ENCODE results near the gene WDR49. TPM values are rescaled to one million over a fixed set of nuclear protein-coding genes. Genes with fewer than 3 reads are reported as not detected.

The WDR49 gene
- total and polyA plus RNA-seq, 4 donors: 1.4 to 33.9 (median 9.8) TPM

DNA sequence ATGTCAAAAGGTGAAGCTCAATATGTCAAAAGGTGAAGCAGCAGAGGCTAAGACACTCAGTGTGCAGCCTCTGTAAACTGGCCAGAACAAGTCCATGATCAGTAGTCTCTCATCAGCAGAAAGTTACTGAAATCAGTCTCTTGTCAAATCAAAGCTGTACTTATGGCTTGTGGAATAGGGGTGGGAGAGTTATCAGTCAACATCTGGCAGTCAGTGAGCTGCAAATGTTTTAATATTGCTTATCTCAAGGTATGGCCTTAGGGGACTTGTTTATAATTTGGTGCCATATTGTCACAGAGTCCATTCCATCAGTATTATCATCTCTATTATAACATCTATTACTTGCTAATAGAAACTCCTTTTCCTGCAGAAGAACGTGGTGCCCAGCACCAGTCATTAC lies 14.9 kb upstream of the WDR49 start:
- WGBS, 2 donors: 83 to 94% methylated on average over 1 of the region's 1 CpG
- Histone ChIP-seq H3K36me3 (ENCODE audit: control insufficient read depth in 4 of 4, insufficient read depth in 4 of 4, low read length in 4 of 4) (peaks cover 0 to 3% (median 2%) of the 10 kb centered on the region in 4 donors), H3K9ac (ENCODE audit: insufficient read depth in 1 of 2, low read length in 2 of 2) (no peak overlapping the region), H3K4me1 (ENCODE audit: control insufficient read depth in 5 of 5, insufficient read depth in 5 of 5, low read length in 5 of 5) (peaks cover 0 to 5% (median 0%) of the 10 kb centered on the region in 5 donors), H3K4me3 (no peak overlapping the region), H3K27me3 (ENCODE audit: control insufficient read depth in 3 of 3, insufficient read depth in 3 of 3, low read length in 2 of 3) (no peaks in the 10 kb centered on the region), H3K9me3 (ENCODE audit: control insufficient read depth in 4 of 4, insufficient read depth in 3 of 4, low read length in 3 of 4) (peaks cover 0 to 3% (median 0%) of the 10 kb centered on the region in 4 donors), H3K27ac (ENCODE audit: low read depth in 1 of 2, low read length in 1 of 2) (no peak overlapping the region)
- DNase-seq: no peak
- TF ChIP-seq, protein P1, sequence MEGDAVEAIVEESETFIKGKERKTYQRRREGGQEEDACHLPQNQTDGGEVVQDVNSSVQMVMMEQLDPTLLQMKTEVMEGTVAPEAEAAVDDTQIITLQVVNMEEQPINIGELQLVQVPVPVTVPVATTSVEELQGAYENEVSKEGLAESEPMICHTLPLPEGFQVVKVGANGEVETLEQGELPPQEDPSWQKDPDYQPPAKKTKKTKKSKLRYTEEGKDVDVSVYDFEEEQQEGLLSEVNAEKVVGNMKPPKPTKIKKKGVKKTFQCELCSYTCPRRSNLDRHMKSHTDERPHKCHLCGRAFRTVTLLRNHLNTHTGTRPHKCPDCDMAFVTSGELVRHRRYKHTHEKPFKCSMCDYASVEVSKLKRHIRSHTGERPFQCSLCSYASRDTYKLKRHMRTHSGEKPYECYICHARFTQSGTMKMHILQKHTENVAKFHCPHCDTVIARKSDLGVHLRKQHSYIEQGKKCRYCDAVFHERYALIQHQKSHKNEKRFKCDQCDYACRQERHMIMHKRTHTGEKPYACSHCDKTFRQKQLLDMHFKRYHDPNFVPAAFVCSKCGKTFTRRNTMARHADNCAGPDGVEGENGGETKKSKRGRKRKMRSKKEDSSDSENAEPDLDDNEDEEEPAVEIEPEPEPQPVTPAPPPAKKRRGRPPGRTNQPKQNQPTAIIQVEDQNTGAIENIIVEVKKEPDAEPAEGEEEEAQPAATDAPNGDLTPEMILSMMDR (IDR thresholded peaks at IDR 0.05; ENCODE audit: control extremely low read depth, extremely low read depth): no peak
- no peak for ATAC-seq (ENCODE audit: insufficient read depth, low FRiP score)

DNA sequence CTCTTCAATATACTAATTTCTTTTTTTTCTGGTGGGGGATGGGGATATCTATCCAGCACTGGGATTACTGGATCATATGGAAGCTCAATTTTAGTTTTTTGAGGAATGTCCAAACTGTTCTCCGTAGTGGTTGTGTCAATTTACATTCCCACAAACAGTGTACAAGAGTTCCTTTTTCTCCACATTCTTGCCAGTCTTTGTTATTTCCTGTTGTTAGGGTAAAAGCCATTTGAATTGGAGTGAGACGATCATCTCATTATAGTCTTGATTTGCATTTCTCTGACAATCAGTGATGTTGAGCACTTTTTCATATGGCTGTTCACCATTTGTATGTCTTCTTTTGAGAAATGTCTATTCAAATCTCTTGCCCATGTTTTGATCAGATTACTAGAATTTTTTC lies 12.8 kb upstream of the WDR49 start:
- no peaks in the 10 kb centered on the region for H3K9me3 ChIP-seq (ENCODE audit: control insufficient read depth in 4 of 4, insufficient read depth in 3 of 4, low read length in 3 of 4)
- H3K4me3 ChIP-seq: no peak overlapping the region
- DNase-seq: no peak
- no peak for ATAC-seq (ENCODE audit: insufficient read depth, low FRiP score)
- no peak overlapping the region for H3K9ac ChIP-seq (ENCODE audit: insufficient read depth in 1 of 2, low read length in 2 of 2)
- 79 to 81% methylated on average over 2 of the region's 2 CpGs for WGBS, 2 donors
- no peaks in the 10 kb centered on the region for H3K27me3 ChIP-seq (ENCODE audit: control insufficient read depth in 3 of 3, insufficient read depth in 3 of 3, low read length in 2 of 3)
- peaks cover 0 to 5% (median 2%) of the 10 kb centered on the region in 5 donors for H3K4me1 ChIP-seq (ENCODE audit: control insufficient read depth in 5 of 5, insufficient read depth in 5 of 5, low read length in 5 of 5)
- no peak overlapping the region for H3K27ac ChIP-seq (ENCODE audit: low read depth in 1 of 2, low read length in 1 of 2)
- H3K36me3 ChIP-seq (ENCODE audit: control insufficient read depth in 4 of 4, insufficient read depth in 4 of 4, low read length in 4 of 4): peaks cover 0 to 1% (median 0%) of the 10 kb centered on the region in 4 donors
- TF ChIP-seq, protein P1 (IDR thresholded peaks at IDR 0.05; ENCODE audit: control extremely low read depth, extremely low read depth): no peak

DNA sequence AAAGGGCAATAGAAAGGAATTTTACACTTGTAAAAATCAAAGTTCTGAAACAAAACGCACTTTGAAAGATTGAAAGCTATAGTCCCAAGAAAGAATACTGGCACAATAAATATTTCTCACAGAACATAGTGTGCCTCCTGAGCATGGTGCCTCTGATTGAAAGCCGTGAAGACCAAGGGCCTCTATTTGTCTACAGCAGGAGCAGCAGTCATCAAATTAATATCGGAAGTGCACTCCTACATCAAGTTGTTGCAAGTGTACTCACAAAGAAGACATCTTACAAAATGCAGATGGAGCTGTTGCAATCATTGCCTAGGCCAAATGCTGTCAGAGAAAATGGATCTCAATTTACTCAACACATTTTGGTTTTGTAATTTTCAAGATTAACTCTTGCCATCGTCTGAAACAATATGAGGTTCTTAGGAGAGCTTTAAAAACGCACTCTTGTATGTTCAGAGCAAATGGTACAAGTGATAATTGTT lies 9.2 kb upstream of the WDR49 start:
- Histone ChIP-seq H3K9me3 (ENCODE audit: control insufficient read depth in 4 of 4, insufficient read depth in 3 of 4, low read length in 3 of 4) (no peaks in the 10 kb centered on the region), H3K4me1 (ENCODE audit: control insufficient read depth in 5 of 5, insufficient read depth in 5 of 5, low read length in 5 of 5) (peaks cover 0 to 3% (median 0%) of the 10 kb centered on the region in 5 donors), H3K27me3 (ENCODE audit: control insufficient read depth in 3 of 3, insufficient read depth in 3 of 3, low read length in 2 of 3) (no peaks in the 10 kb centered on the region), H3K9ac (ENCODE audit: insufficient read depth in 1 of 2, low read length in 2 of 2) (no peak overlapping the region), H3K4me3 (no peak overlapping the region), H3K27ac (ENCODE audit: low read depth in 1 of 2, low read length in 1 of 2) (no peak overlapping the region), H3K36me3 (ENCODE audit: control insufficient read depth in 4 of 4, insufficient read depth in 4 of 4, low read length in 4 of 4) (no peaks in the 10 kb centered on the region)
- no peak for ATAC-seq (ENCODE audit: insufficient read depth, low FRiP score)
- 77 to 78% methylated on average over 5 of the region's 5 CpGs for WGBS, 2 donors
- TF ChIP-seq, protein P1 (IDR thresholded peaks at IDR 0.05; ENCODE audit: control extremely low read depth, extremely low read depth): no peak
- DNase-seq: no peak

DNA sequence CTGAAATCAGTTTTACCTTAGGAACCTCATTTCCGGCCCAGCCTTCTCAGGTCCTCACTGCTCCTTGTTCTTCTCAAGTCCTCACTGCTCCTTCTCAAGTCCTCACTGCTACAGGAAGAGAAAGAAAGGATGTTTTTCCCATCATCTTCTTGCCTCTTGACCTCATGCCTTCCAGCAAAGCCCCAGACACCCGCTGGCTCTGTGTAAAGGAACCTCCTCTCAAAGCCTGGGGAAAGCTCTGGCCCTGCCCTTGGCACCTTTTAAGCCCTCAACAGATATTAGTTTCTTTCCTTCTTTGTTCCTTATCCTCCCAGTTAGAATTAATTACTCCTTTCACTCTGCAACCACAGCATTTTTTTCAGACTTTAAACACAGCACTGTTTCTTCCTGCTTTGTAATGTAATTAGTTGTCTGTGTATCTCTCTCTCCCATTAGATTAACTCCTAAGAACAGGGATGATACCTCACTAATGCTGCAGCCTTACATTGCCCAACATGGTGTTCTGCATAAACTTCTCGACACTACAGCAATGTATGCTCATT lies 4.0 kb upstream of the WDR49 start:
- H3K27ac ChIP-seq (ENCODE audit: low read depth in 1 of 2, low read length in 1 of 2): no peak overlapping the region
- 74 to 86% methylated on average over 3 of the region's 3 CpGs for WGBS, 2 donors
- TF ChIP-seq, protein P1 (IDR thresholded peaks at IDR 0.05; ENCODE audit: control extremely low read depth, extremely low read depth): no peak

More for the DNA sequence above, 4.0 kb upstream of the WDR49 start:
- no peaks in the 10 kb centered on the region for H3K9me3 ChIP-seq (ENCODE audit: control insufficient read depth in 4 of 4, insufficient read depth in 3 of 4, low read length in 3 of 4)
- ATAC-seq (ENCODE audit: insufficient read depth, low FRiP score) (no peak), DNase-seq (no peak)
- no peak overlapping the region for H3K9ac ChIP-seq (ENCODE audit: insufficient read depth in 1 of 2, low read length in 2 of 2)
- H3K27me3 ChIP-seq (ENCODE audit: control insufficient read depth in 3 of 3, insufficient read depth in 3 of 3, low read length in 2 of 3): no peaks in the 10 kb centered on the region
- H3K4me1 ChIP-seq (ENCODE audit: control insufficient read depth in 5 of 5, insufficient read depth in 5 of 5, low read length in 5 of 5): no peaks in the 10 kb centered on the region
- H3K4me3 ChIP-seq: no peak overlapping the region
- H3K36me3 ChIP-seq (ENCODE audit: control insufficient read depth in 4 of 4, insufficient read depth in 4 of 4, low read length in 4 of 4): no peaks in the 10 kb centered on the region

All from lung (tissue), 12 donors.